Neutrophil (primary cell): ENCODE results near the gene TMCO2.

Source experiments
- H3K27ac ChIP-seq: fragments of 200-600 bp; sonication (generic); 2 replicates; pipeline ENCODE4 v1.5.1; 2016; ENCODE audit warnings: mild to moderate bottlenecking, moderate library complexity
- H3K27me3 ChIP-seq: fragments of 200-600 bp; sonication (generic); 2 replicates; pipeline ENCODE4 v1.6.0; 2016; ENCODE audit warnings: mild to moderate bottlenecking
- H3K36me3 ChIP-seq: fragments of 200-600 bp; sonication (generic); 2 replicates; pipeline ENCODE4 v1.5.1; 2017
- H3K4me1 ChIP-seq, 2 experiments: fragments of 200-600 bp in 1 of 2; sonication (generic) in 1 of 2; 1 replicate in 1 of 2; 2 replicates in 1 of 2; pipeline versions ENCODE4 v1.5.1 to v1.6.1; 2013 to 2016; ENCODE audit warnings: low read depth in 1 of 2, low read length in 1 of 2, mild to moderate bottlenecking in 1 of 2, moderate library complexity in 1 of 2; ENCODE audit not compliant: control insufficient read depth in 1 of 2, insufficient read depth in 1 of 2
- H3K4me3 ChIP-seq, 2 experiments: fragments of 200-600 bp in 1 of 2; sonication (generic) in 1 of 2; 1 replicate in 1 of 2; 2 replicates in 1 of 2; pipeline ENCODE4 v1.5.1; 2013 to 2016; ENCODE audit warnings: low read depth in 1 of 2, low read length in 1 of 2, mild to moderate bottlenecking in 1 of 2, moderate library complexity in 1 of 2
- H3K9me3 ChIP-seq: fragments of 200-600 bp; sonication (generic); 2 replicates; pipeline ENCODE4 v1.5.1; 2016
- TF ChIP-seq, protein P1 (sequence below): fragments of 200-600 bp; sonication (generic); IDR thresholded peaks from 2 replicates; pipeline ENCODE4 v1.5.1; 2016; ENCODE audit warnings: antibody characterized with exemption

Gene TMCO2

DNA sequence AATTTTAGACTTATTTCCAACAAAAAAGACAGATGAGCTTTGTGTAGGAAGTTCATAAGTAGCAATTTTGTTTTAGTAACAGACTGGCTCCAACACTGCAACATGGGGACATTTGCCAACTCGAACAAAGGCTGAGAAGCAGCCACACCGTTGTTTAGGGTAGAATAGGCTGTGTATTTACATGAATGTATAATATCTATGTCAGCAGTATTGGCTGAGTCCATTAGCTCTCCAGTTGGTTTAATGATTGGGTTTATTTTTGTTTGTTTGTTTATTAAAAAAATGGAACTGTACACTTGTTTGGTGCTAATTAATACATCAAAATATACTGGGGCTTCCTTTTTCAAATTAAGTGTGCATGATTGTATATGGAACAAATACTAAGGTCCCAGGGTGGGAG, 7.3 kb upstream of the TMCO2 start:
- H3K27ac ChIP-seq = no peak overlapping the region
- TF ChIP-seq, protein P1, sequence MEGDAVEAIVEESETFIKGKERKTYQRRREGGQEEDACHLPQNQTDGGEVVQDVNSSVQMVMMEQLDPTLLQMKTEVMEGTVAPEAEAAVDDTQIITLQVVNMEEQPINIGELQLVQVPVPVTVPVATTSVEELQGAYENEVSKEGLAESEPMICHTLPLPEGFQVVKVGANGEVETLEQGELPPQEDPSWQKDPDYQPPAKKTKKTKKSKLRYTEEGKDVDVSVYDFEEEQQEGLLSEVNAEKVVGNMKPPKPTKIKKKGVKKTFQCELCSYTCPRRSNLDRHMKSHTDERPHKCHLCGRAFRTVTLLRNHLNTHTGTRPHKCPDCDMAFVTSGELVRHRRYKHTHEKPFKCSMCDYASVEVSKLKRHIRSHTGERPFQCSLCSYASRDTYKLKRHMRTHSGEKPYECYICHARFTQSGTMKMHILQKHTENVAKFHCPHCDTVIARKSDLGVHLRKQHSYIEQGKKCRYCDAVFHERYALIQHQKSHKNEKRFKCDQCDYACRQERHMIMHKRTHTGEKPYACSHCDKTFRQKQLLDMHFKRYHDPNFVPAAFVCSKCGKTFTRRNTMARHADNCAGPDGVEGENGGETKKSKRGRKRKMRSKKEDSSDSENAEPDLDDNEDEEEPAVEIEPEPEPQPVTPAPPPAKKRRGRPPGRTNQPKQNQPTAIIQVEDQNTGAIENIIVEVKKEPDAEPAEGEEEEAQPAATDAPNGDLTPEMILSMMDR = no peak
- peaks cover 46% of the 10 kb centered on the region for H3K36me3 ChIP-seq
- no peaks in the 10 kb centered on the region for H3K27me3 ChIP-seq
- no peaks in the 10 kb centered on the region for H3K4me1 ChIP-seq
- no peak overlapping the region for H3K4me3 ChIP-seq
- no peaks in the 10 kb centered on the region for H3K9me3 ChIP-seq

DNA sequence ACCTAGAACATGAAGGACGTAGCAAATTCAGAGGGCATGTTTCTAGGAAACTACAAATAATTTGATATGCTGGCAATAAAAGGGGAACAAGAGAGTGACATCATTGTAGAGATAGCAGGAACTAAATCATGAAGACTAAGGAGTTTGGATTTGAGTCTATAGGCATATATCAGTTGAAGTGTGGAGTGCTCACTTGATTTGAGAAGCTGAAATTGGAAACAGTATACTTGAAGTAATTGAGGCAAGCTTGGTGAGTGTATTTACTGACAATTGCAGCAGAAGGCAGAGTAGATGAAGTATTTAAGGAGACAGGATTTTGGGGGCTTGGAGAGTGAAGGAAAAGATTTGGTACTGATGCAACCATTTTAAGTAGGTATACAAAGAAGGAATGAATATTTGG, 6.4 kb upstream of the TMCO2 start:
- no peak overlapping the region for H3K27ac ChIP-seq
- TF ChIP-seq, protein P1 = no peak
- no peaks in the 10 kb centered on the region for H3K27me3 ChIP-seq
- H3K4me1 ChIP-seq = no peaks in the 10 kb centered on the region
- no peak overlapping the region for H3K4me3 ChIP-seq
- no peaks in the 10 kb centered on the region for H3K9me3 ChIP-seq
- H3K36me3 ChIP-seq = peaks cover 36% of the 10 kb centered on the region

DNA sequence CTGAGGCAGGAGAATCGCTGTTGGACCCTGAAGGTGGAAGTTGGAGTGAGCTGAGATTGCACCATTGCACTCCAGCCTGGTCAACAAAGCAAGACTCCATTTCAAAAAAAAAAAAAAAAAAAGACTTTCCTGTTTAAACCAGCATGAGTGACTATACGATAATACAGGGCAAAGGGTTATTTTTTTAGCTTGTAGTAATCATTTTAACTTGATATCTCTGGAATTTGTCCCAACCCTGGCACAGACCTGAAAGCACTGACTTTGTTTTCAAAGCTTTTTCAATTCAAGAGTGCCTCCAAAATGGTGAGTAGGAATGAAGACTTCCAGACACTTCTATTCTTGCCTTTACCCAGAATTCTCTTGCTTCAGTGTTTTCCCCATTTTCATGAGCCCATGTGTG, 4.4 kb upstream of the TMCO2 start:
- Histone ChIP-seq H3K27ac (no peak overlapping the region), H3K4me3 (no peak overlapping the region), H3K9me3 (no peaks in the 10 kb centered on the region), H3K36me3 (peaks cover 16% of the 10 kb centered on the region), H3K27me3 (no peaks in the 10 kb centered on the region), H3K4me1 (no peaks in the 10 kb centered on the region)
- TF ChIP-seq, protein P1 = no peak

DNA sequence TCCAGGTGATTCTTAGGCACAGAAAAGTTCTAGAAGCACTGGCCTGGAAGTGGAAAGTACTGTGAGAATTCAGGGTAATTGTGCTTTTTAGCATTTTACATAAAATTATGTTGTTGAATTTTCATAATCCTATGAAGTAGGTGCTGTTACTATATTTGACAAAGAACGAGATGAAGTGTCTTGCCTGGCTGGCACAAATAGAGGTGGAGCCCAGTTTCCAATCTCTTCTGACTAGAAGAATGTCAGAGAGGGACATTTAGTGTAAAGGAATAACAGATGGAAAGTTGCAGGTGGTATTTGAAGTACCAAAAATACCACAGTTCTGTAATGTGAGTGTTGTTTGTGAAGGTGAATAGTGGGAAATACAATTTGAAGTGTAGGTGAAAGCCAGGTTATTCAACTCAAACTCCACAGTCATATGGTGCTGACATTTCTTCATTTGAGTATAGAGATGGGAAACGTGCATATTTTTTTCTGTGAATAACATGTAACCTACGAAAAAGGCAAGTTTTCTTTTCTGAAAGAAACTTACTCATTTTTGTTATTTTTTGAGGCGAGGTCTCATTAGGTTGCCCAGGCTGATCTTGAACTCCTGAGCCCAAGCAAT, 3.5 kb upstream of the TMCO2 start:
- TF ChIP-seq, protein P1 = no peak
- Histone ChIP-seq H3K9me3 (no peaks in the 10 kb centered on the region), H3K36me3 (peaks cover 8% of the 10 kb centered on the region), H3K27me3 (no peaks in the 10 kb centered on the region), H3K27ac (no peak overlapping the region), H3K4me1 (no peaks in the 10 kb centered on the region), H3K4me3 (no peak overlapping the region)

DNA sequence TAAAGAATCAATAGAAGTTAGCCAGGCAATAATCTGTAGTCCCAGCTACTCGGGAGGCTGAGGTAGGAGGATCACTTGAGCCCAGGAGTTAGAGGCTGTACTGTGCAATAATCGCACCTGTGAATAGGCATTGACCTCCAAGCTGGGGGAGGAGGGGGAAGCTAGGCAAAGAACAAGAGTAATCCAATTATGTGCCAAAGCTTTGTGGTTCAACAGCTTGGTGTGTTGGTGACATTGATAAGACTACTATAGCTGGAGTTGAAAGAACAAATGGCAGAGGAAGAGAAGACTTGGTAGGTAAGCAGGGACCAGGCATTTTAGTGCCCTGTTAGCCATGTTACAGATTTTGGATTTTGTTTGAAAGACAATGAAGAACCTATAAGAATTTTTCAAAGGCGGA, 2.1 kb upstream of the TMCO2 start:
- Histone ChIP-seq H3K4me1 (no peaks in the 10 kb centered on the region), H3K36me3 (no peaks in the 10 kb centered on the region), H3K27me3 (no peaks in the 10 kb centered on the region), H3K9me3 (no peaks in the 10 kb centered on the region), H3K27ac (no peak overlapping the region), H3K4me3 (no peak overlapping the region)
- TF ChIP-seq, protein P1 = no peak

DNA sequence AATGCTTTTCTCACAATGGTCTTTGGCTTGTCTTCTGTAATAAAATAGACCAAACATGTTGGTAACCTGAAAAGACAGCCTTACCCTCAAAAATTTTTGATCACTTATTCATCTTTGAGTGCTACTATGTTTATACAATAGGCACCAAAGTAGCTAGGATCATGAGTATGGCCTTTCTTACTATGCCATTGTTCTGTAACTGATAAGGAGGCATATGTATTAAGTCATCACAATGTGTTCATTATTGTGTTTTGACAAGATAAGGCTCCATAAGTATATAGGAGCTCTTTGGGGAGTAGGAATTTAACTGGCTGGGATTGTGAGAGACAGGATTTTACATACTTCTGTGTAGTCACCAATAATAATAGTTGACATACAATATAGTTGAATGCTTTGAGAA, 675 bp downstream of the TMCO2 start:
- Histone ChIP-seq H3K27me3 (no peaks in the 10 kb centered on the region), H3K9me3 (no peaks in the 10 kb centered on the region), H3K4me1 (no peaks in the 10 kb centered on the region), H3K4me3 (no peak overlapping the region), H3K36me3 (no peaks in the 10 kb centered on the region), H3K27ac (no peak overlapping the region)
- TF ChIP-seq, protein P1 = no peak
